Astrocyte (in vitro differentiated cells and primary cell): ENCODE data around the gene TXLNB. TPM values are rescaled to one million over a fixed set of nuclear protein-coding genes. Genes with fewer than 3 reads are reported as not detected.
"Not testable (repeated sequence)": the region's sequence is repeated elsewhere in the genome, so short reads cannot be mapped to it uniquely, and the experiment has no call there.

ENCODE experiments used
- DNase-seq: peaks from one replicate; pipeline ENCODE4 v3.0.0-alpha.2; 2010; ENCODE audit warnings: low read depth
- FAIRE-seq: peaks from 2 replicates; lab custom pipeline; 2011; peaks lifted over from hg19 to GRCh38; lab: Jason Lieb, UNC
- H2AFZ ChIP-seq: 2 replicates; pipeline ENCODE4 v1.6.0; 2012; ENCODE audit warnings: low read depth, low read length, inconsistent platforms
- H3K27ac ChIP-seq: 2 replicates; pipeline ENCODE4 v1.5.1; 2011; ENCODE audit warnings: low read depth, low read length, inconsistent platforms
- H3K27me3 ChIP-seq: 2 replicates; pipeline ENCODE4 v1.6.0; 2011; ENCODE audit warnings: low read length, inconsistent platforms; ENCODE audit not compliant: insufficient read depth
- H3K36me3 ChIP-seq: 2 replicates; pipeline ENCODE4 v1.5.1; 2011; ENCODE audit warnings: low read length, inconsistent platforms; ENCODE audit not compliant: insufficient read depth
- H3K4me1 ChIP-seq: 2 replicates; pipeline ENCODE4 v1.5.1; 2011; ENCODE audit warnings: low read length, inconsistent platforms; ENCODE audit not compliant: insufficient read depth
- H3K4me2 ChIP-seq: 2 replicates; pipeline ENCODE4 v1.6.0; 2012; ENCODE audit warnings: low read length, inconsistent platforms
- H3K4me3 ChIP-seq: 2 replicates; pipeline ENCODE4 v1.5.1; 2011; ENCODE audit warnings: low read depth, mild to moderate bottlenecking, low read length, inconsistent platforms; ENCODE audit not compliant: insufficient read depth
- H3K79me2 ChIP-seq: 2 replicates; pipeline ENCODE4 v1.6.0; 2012; ENCODE audit warnings: mild to moderate bottlenecking, low read length, inconsistent platforms; ENCODE audit not compliant: insufficient read depth
- H3K9ac ChIP-seq: 2 replicates; pipeline ENCODE4 v1.6.0; 2012; ENCODE audit warnings: mild to moderate bottlenecking, low read length, inconsistent platforms
- H3K9me3 ChIP-seq: 2 replicates; pipeline ENCODE4 v1.5.1; 2012; ENCODE audit warnings: low read depth, mild to moderate bottlenecking, low read length, inconsistent platforms; ENCODE audit not compliant: insufficient read depth
- H4K20me1 ChIP-seq: 2 replicates; pipeline ENCODE4 v1.6.0; 2012; ENCODE audit warnings: low read length, inconsistent platforms; ENCODE audit not compliant: insufficient read depth
- H3K27ac Mint-ChIP-seq: one replicate; pipeline ENCODE4 v1.8.0; 2021; ENCODE audit warnings: mild to moderate bottlenecking, mixed read lengths; ENCODE audit not compliant: unreplicated experiment
- H3K27me3 Mint-ChIP-seq: one replicate; pipeline ENCODE4 v1.8.0; 2021; ENCODE audit warnings: low read depth, mixed read lengths; ENCODE audit not compliant: unreplicated experiment
- H3K36me3 Mint-ChIP-seq: one replicate; pipeline ENCODE4 v1.8.0; 2021; ENCODE audit warnings: low read depth, mixed read lengths; ENCODE audit not compliant: unreplicated experiment
- H3K4me1 Mint-ChIP-seq: one replicate; pipeline ENCODE4 v1.8.0; 2021; ENCODE audit warnings: low read depth, mixed read lengths; ENCODE audit not compliant: unreplicated experiment
- H3K4me3 Mint-ChIP-seq: one replicate; pipeline ENCODE4 v1.8.0; 2021; ENCODE audit warnings: mild to moderate bottlenecking, moderate library complexity, mixed read lengths; ENCODE audit not compliant: unreplicated experiment
- H3K9me3 Mint-ChIP-seq: one replicate; pipeline ENCODE4 v1.8.0; 2021; ENCODE audit warnings: mild to moderate bottlenecking, mixed read lengths; ENCODE audit not compliant: unreplicated experiment
- EZH2 ChIP-seq: IDR thresholded peaks from 2 replicates; pipeline ENCODE4 v1.6.1; 2012; ENCODE audit warnings: mild to moderate bottlenecking, low read length, inconsistent platforms; ENCODE audit not compliant: insufficient read depth
- total RNA-seq: library from RNA; stranded (reverse); gene quantifications from 2 replicates; pipeline ENCODE4 v1.2.1, GENCODE V29; 2021
- TF ChIP-seq, protein P1 (sequence below): IDR thresholded peaks from 2 replicates; pipeline ENCODE4 v1.5.1; 2011; ENCODE audit warnings: low read depth, mild to moderate bottlenecking, inconsistent platforms, low read length, moderate library complexity; ENCODE audit not compliant: insufficient read depth

Gene TXLNB
- total RNA-seq, 1 donor from 2014 or later: 0.57 TPM

DNA sequence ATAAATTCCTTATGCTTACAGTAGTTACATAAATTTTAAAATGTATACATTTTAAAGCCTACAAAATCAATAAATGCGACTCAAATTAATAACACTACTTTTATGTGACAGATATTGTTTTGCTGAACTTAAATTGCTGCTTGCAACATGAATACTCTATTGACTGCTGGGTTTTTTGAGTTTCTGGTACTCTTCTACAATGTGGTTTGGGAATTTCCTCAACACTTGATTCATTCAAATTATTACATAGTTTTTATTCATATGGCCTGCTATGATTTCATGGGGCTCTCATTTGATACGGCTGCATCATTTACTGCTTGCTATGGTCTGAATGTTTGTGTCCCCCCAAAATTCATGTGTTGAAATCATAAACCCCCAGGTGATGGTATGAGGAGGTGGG, 2.3 kb upstream of the TXLNB start:
- H3K4me1 Mint-ChIP-seq: peaks cover 47% of the 10 kb centered on the region
- no peaks in the 10 kb centered on the region for H3K27me3 Mint-ChIP-seq
- FAIRE-seq: no peak
- Histone ChIP-seq H3K27me3 (no peaks in the 10 kb centered on the region), H3K9ac (no peak overlapping the region), H4K20me1 (no peaks in the 10 kb centered on the region), H3K4me1 (peaks cover 26% of the 10 kb centered on the region), H3K9me3 (no peaks in the 10 kb centered on the region), H3K27ac (no peak overlapping the region), H2AFZ (no peak overlapping the region), H3K4me3 (no peak overlapping the region), H3K79me2 (no peaks in the 10 kb centered on the region), H3K4me2 (no peak overlapping the region), H3K36me3 (no peaks in the 10 kb centered on the region)
- no peaks in the 10 kb centered on the region for H3K36me3 Mint-ChIP-seq
- no peak for DNase-seq
- TF ChIP-seq, protein P1, sequence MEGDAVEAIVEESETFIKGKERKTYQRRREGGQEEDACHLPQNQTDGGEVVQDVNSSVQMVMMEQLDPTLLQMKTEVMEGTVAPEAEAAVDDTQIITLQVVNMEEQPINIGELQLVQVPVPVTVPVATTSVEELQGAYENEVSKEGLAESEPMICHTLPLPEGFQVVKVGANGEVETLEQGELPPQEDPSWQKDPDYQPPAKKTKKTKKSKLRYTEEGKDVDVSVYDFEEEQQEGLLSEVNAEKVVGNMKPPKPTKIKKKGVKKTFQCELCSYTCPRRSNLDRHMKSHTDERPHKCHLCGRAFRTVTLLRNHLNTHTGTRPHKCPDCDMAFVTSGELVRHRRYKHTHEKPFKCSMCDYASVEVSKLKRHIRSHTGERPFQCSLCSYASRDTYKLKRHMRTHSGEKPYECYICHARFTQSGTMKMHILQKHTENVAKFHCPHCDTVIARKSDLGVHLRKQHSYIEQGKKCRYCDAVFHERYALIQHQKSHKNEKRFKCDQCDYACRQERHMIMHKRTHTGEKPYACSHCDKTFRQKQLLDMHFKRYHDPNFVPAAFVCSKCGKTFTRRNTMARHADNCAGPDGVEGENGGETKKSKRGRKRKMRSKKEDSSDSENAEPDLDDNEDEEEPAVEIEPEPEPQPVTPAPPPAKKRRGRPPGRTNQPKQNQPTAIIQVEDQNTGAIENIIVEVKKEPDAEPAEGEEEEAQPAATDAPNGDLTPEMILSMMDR: no peak
- no peak for TF ChIP-seq EZH2
- no peak overlapping the region for H3K27ac Mint-ChIP-seq
- no peak overlapping the region for H3K4me3 Mint-ChIP-seq
- H3K9me3 Mint-ChIP-seq: no peaks in the 10 kb centered on the region

DNA sequence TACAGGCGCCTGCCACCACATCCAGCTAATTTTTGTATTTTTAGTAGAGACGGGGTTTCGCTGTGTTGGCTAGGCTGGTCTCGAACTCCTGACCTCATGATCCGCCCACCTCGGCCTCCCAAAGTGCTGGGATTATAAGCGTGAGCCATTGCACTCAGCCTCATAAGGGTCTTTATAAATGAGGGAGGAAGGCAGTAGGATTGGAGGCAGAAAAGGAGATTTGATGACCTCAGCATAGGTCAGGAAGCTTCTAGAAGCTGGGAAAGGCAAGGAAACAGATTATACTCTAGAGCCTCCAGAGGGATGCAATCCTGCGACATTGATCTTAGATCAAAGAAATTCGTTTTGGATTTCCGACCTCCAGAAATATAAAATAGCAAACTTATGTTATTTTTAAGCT, 1.4 kb upstream of the TXLNB start:
- not testable (repeated sequence) for FAIRE-seq, H3K27ac ChIP-seq
- peaks cover 43% of the 10 kb centered on the region for H3K4me1 Mint-ChIP-seq

DNA sequence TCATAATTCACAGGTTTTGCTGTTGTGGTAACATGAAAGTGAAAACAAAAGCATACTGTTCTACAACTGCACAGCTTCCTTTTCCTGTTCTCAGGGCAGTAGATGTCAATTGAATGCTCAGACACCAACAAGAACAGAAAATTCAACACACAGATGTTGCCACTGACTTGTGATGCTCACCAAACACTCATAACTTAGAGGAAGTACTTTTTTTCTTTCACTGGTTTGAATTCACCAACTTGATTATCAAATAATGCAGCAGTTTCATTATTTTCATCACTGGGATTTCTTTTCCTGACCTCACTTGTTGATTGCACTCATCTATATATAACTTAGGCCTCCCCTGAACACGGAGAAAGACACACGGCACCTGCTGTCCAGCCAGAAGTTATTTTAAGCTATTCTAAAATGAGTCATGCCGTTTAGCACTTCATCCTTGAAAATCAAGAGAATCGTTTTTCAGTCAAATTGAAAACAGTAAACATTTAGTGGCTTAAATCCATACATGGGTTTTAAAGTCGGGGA, 949 bp downstream of the TXLNB start:
- DNase-seq (peak; percentile 71), FAIRE-seq (no peak)
- no peak for TF ChIP-seq EZH2
- TF ChIP-seq, protein P1: no peak
- no peaks in the 10 kb centered on the region for H3K36me3 Mint-ChIP-seq
- Histone ChIP-seq H3K4me2 (peak overlapping the region; percentile 77), H3K4me1 (peaks cover 17% of the 10 kb centered on the region), H2AFZ (no peak overlapping the region), H3K36me3 (no peaks in the 10 kb centered on the region), H3K9ac (no peak overlapping the region), H4K20me1 (no peaks in the 10 kb centered on the region), H3K27me3 (no peaks in the 10 kb centered on the region), H3K79me2 (no peaks in the 10 kb centered on the region), H3K4me3 (no peak overlapping the region), H3K9me3 (no peaks in the 10 kb centered on the region), H3K27ac (no peak overlapping the region)
- H3K4me1 Mint-ChIP-seq: peaks cover 27% of the 10 kb centered on the region
- H3K27ac Mint-ChIP-seq: peak overlapping the region; percentile 63
- H3K4me3 Mint-ChIP-seq: no peak overlapping the region
- H3K9me3 Mint-ChIP-seq: peaks cover 3% of the 10 kb centered on the region
- H3K27me3 Mint-ChIP-seq: no peaks in the 10 kb centered on the region

More for the DNA sequence above, 1.4 kb upstream of the TXLNB start:
- not testable (repeated sequence) for H3K4me3 ChIP-seq, H3K9ac ChIP-seq, H3K27me3 Mint-ChIP-seq, H3K9me3 ChIP-seq, H3K4me3 Mint-ChIP-seq, H3K27ac Mint-ChIP-seq, H3K4me2 ChIP-seq, H4K20me1 ChIP-seq, H2AFZ ChIP-seq, H3K79me2 ChIP-seq, H3K36me3 Mint-ChIP-seq, DNase-seq, H3K9me3 Mint-ChIP-seq, H3K27me3 ChIP-seq, H3K36me3 ChIP-seq
- peaks cover 26% of the 10 kb centered on the region for H3K4me1 ChIP-seq
